Tongue (tissue), 3 donors: Measurements from ENCODE around the gene LRRC73. TPM values are rescaled to one million over a fixed set of nuclear protein-coding genes. Genes with fewer than 3 reads are reported as not detected.
"Not testable (repeated sequence)": the region's sequence is repeated elsewhere in the genome, so short reads cannot be mapped to it uniquely, and the experiment has no call there.

Experiments
- DNase-seq: peaks from one replicate; pipeline ENCODE4 v3.0.0-alpha.2; 2015
- small RNA-seq: library from RNA; depleted of rRNA; stranded (forward); fragments of <200 nt; gene quantifications from one replicate; pipeline ENCODE3, GENCODE V24; 2014; ENCODE audit warnings: low replicate concordance
- total RNA-seq: library from RNA; depleted of rRNA; stranded (reverse); fragments of >200 nt; gene quantifications from one replicate; pipeline ENCODE4 v1.2.3, GENCODE V29; 2014

The LRRC73 gene
- total RNA-seq, 1 donor from 2014 or later = 0.51 TPM

- DNase-seq = no peak
Observed at GRCh38 chr6:43459535-43459934, 50.6 kb downstream of the LRRC73 start.

- not testable (repeated sequence) for DNase-seq
Observed at GRCh38 chr6:43458154-43458553, 52.0 kb downstream of the LRRC73 start.

DNA sequence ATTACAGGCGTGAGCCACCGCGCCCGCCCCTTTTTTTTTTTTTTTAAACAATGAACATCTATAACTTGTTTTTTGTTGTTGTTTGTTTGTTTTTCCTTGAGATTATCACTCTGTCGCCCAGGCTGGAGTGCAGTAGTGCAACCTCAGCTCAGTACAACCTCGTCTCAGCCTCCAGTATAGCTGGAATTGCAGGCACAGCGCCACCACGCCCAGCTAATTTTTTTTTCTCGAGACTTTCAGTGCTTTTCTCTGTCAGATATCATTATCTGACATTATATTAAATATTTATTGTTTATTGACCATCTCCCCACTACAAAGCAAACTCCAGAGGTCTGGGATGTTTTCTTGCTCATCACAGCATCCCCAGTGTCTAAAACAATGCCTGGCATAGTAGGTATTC lies 52.5 kb downstream of the LRRC73 start:
- DNase-seq = no peak

Small RNA genes within 50 kb of the gene (small RNA-seq; reads per million reads assigned to genes)
- not detected for gene RF00426
- not detected for gene RNU6-1113P

Other genes with a start within 250 kb of the LRRC73 start
- gene SLC22A7, start 212.1 kb downstream of the LRRC73 start, total RNA-seq = not detected
- 0.62 TPM for gene CRIP3, start 201.5 kb downstream of the LRRC73 start, total RNA-seq
- 13.0 TPM for gene ZNF318, start 140.7 kb downstream of the LRRC73 start, total RNA-seq
- 13.4 TPM for gene ABCC10, start 82.8 kb downstream of the LRRC73 start, total RNA-seq
- 5.2 TPM for gene DLK2, start 54.8 kb downstream of the LRRC73 start, total RNA-seq
- gene TJAP1, start 32.8 kb downstream of the LRRC73 start, total RNA-seq = 26.8 TPM
- gene YIPF3, start 6.6 kb upstream of the LRRC73 start, total RNA-seq = 86.8 TPM
- gene POLR1C, start 6.7 kb upstream of the LRRC73 start, total RNA-seq = 21.8 TPM
- 22.9 TPM for gene XPO5, start 65.7 kb upstream of the LRRC73 start, total RNA-seq
- gene POLH, start 65.8 kb upstream of the LRRC73 start, total RNA-seq = 12.4 TPM
- 32.8 TPM for gene GTPBP2, start 118.9 kb upstream of the LRRC73 start, total RNA-seq
- gene MAD2L1BP, start 125.5 kb upstream of the LRRC73 start, total RNA-seq = 90.4 TPM
- 0.41 TPM for gene RSPH9, start 134.7 kb upstream of the LRRC73 start, total RNA-seq
- 31.4 TPM for gene MRPS18A, start 177.4 kb upstream of the LRRC73 start, total RNA-seq